Measurements from ENCODE around the gene RNF44. TPM values are rescaled to one million over a fixed set of nuclear protein-coding genes. Genes with fewer than 3 reads are reported as not detected.

Gene RNF44
- total and polyA plus RNA-seq, 4 donors, result 3.2 to 6.4 (median 4.7) TPM

GRCh38 chr5:176573564-176574296 lies 36.5 kb upstream of the RNF44 start:
- Histone ChIP-seq H3K27ac (ENCODE audit: low read depth in 1 of 2, low read length in 2 of 2) (no peak overlapping the region), H3K27me3 (ENCODE audit: control insufficient read depth in 4 of 4, insufficient read depth in 4 of 4, low read length in 3 of 4) (no peaks in the 10 kb centered on the region), H3K4me1 (ENCODE audit: control insufficient read depth in 4 of 4, insufficient read depth in 4 of 4, low read length in 3 of 4) (no peaks in the 10 kb centered on the region), H3K36me3 (ENCODE audit: control insufficient read depth in 4 of 4, insufficient read depth in 3 of 4, low read depth in 1 of 4, low read length in 3 of 4) (no peaks in the 10 kb centered on the region), H3K4me3 (ENCODE audit: low read depth in 1 of 3, low read length in 3 of 3) (no peak overlapping the region), H3K9ac (ENCODE audit: low read depth in 1 of 2, low read length in 2 of 2) (no peak overlapping the region), H3K9me3 (ENCODE audit: control insufficient read depth in 4 of 4, low read length in 3 of 4) (no peaks in the 10 kb centered on the region)
- TF ChIP-seq CTCF (IDR thresholded peaks at IDR 0.05; ENCODE audit: low read depth, low read length, missing input control), result peak; percentile 64
- peak; percentile 61 to 79 for TF ChIP-seq RAD21 (IDR thresholded peaks at IDR 0.05)
- TF ChIP-seq FOXA2 (IDR thresholded peaks at IDR 0.05), result no peak
- TF ChIP-seq YY1 (IDR thresholded peaks at IDR 0.05), result no peak
- peak; percentile 84 for DNase-seq (ENCODE audit: low spot score)
- WGBS, result 48% methylated on average over 18 of the region's 18 CpGs

- Histone ChIP-seq H3K27me3 (ENCODE audit: control insufficient read depth in 4 of 4, insufficient read depth in 4 of 4, low read length in 3 of 4) (no peaks in the 10 kb centered on the region), H3K9ac (ENCODE audit: low read depth in 1 of 2, low read length in 2 of 2) (no peak overlapping the region), H3K4me3 (ENCODE audit: low read depth in 1 of 3, low read length in 3 of 3) (no peak overlapping the region), H3K4me1 (ENCODE audit: control insufficient read depth in 4 of 4, insufficient read depth in 4 of 4, low read length in 3 of 4) (no peaks in the 10 kb centered on the region), H3K9me3 (ENCODE audit: control insufficient read depth in 4 of 4, low read length in 3 of 4) (no peaks in the 10 kb centered on the region), H3K27ac (ENCODE audit: low read depth in 1 of 2, low read length in 2 of 2) (no peak overlapping the region), H3K36me3 (ENCODE audit: control insufficient read depth in 4 of 4, insufficient read depth in 3 of 4, low read depth in 1 of 4, low read length in 3 of 4) (no peaks in the 10 kb centered on the region)
- DNase-seq (ENCODE audit: low spot score), result no peak
- WGBS, result 77% methylated on average over 6 of the region's 6 CpGs
- TF ChIP-seq TAF1 (conservative IDR thresholded peaks at IDR 0.05), result no peak
- no peak for TF ChIP-seq RXRA (IDR thresholded peaks at IDR 0.05)
- no peak for TF ChIP-seq RAD21 (IDR thresholded peaks at IDR 0.05)
- no peak for TF ChIP-seq HNF4G (IDR thresholded peaks at IDR 0.05)
- TF ChIP-seq ZBTB33 (IDR thresholded peaks at IDR 0.05), result no peak
- no peak for TF ChIP-seq SP1 (IDR thresholded peaks at IDR 0.05)
- no peak for TF ChIP-seq FOXA2 (IDR thresholded peaks at IDR 0.05)
- no peak for TF ChIP-seq NR2F2 (IDR thresholded peaks at IDR 0.05)
- TF ChIP-seq YY1 (IDR thresholded peaks at IDR 0.05), result no peak
- no peak for TF ChIP-seq ATF3 (IDR thresholded peaks at IDR 0.05)
- no peak for TF ChIP-seq HNF4A (conservative IDR thresholded peaks at IDR 0.05)
- TF ChIP-seq EGR1 (IDR thresholded peaks at IDR 0.05; ENCODE audit: low read depth in 2 of 2), result no peak
- no peak for TF ChIP-seq CTCF (IDR thresholded peaks at IDR 0.05; ENCODE audit: low read depth, low read length, missing input control)
These were observed 32.8 kb upstream of the RNF44 start for GRCh38 chr5:176570044-176570443.

All from liver (tissue), 9 donors.